IMR-90 (cell line): ENCODE results near the gene EIF1AD. TPM values are rescaled to one million over a fixed set of nuclear protein-coding genes. Genes with fewer than 3 reads are reported as not detected.

ENCODE experiments used
- ATAC-seq: fragments of 200-7000 bp; cut with Tn5 transposase; 2 replicates; pipeline ENCODE4 v1.9.1; 2020; ENCODE audit warnings: low read depth, mild to moderate bottlenecking, moderate library complexity
- BruUV-seq: library from RNA; stranded (reverse); fragments of 400-500 nt; replicated peaks from 2 replicates; lab custom pipeline; 2021; lab: Mats Ljungman, UMichigan
- CTCF ChIA-PET: fragments of 300-600 bp; formaldehyde crosslinking; extraction: SDS; loops from one replicate; lab custom pipeline; 2021; ENCODE audit warnings: antibody characterized with exemption; lab: Yijun Ruan, JAX
- POLR2A ChIA-PET: fragments of 300-600 bp; sonication (Branson Sonifier 250); formaldehyde crosslinking; loops from one replicate; lab custom pipeline; 2022; ENCODE audit warnings: antibody characterized with exemption; ENCODE audit not compliant: unreplicated experiment; lab: Charles Lee
- DNase-seq: peaks from one replicate; pipeline ENCODE4 v3.0.0; 2013
- H2AFZ ChIP-seq: replicated peaks from 2 replicates; pipeline ENCODE3; 2013; ENCODE audit warnings: low read length, mild to moderate bottlenecking; ENCODE audit not compliant: poor library complexity
- H2AK5ac ChIP-seq: 2 replicates; pipeline ENCODE4 v1.6.1; 2013; ENCODE audit warnings: low read depth, low read length, inconsistent platforms
- H2AK9ac ChIP-seq: replicated peaks from 2 replicates; pipeline ENCODE3; 2013; ENCODE audit warnings: mild to moderate bottlenecking, low read depth, low read length, moderate library complexity; ENCODE audit not compliant: poor library complexity
- H2BK120ac ChIP-seq: 2 replicates; pipeline ENCODE4 v1.6.1; 2013; ENCODE audit warnings: low read depth, low read length, inconsistent platforms
- H2BK15ac ChIP-seq: 3 replicates; pipeline ENCODE4 v1.6.1; 2013; ENCODE audit warnings: low read depth, low read length, inconsistent platforms
- H2BK20ac ChIP-seq: 2 replicates; pipeline ENCODE4 v1.6.1; 2013; ENCODE audit warnings: low read depth, mild to moderate bottlenecking, inconsistent platforms, low read length, moderate library complexity
- H2BK5ac ChIP-seq: 2 replicates; pipeline ENCODE4 v1.6.1; 2013; ENCODE audit warnings: mild to moderate bottlenecking, low read depth, low read length, inconsistent platforms; ENCODE audit not compliant: poor library complexity, severe bottlenecking
- H3K14ac ChIP-seq: replicated peaks from 2 replicates; pipeline ENCODE4 v1.6.1; 2013; ENCODE audit warnings: low read depth, low read length, inconsistent platforms
- H3K18ac ChIP-seq: 2 replicates; pipeline ENCODE4 v1.6.1; 2013; ENCODE audit warnings: low read depth, low read length, control low read depth
- H3K23ac ChIP-seq: 2 replicates; pipeline ENCODE4 v1.6.1; 2013; ENCODE audit warnings: low read depth, low read length, inconsistent platforms
- H3K27ac ChIP-seq: 2 replicates; pipeline ENCODE4 v1.5.1; 2013; ENCODE audit warnings: mild to moderate bottlenecking, control low read depth, low read length; ENCODE audit not compliant: insufficient read depth
- H3K27me3 ChIP-seq: 2 replicates; pipeline ENCODE4 v1.6.1; 2013; ENCODE audit warnings: low read length; ENCODE audit not compliant: control insufficient read depth, insufficient read depth
- H3K36me3 ChIP-seq: 2 replicates; pipeline ENCODE4 v1.6.1; 2013; ENCODE audit warnings: low read length, mixed read lengths; ENCODE audit not compliant: control insufficient read depth, insufficient read depth
- H3K4ac ChIP-seq: 2 replicates; pipeline ENCODE4 v1.6.1; 2013; ENCODE audit warnings: low read depth, low read length, inconsistent platforms
- H3K4me1 ChIP-seq: 2 replicates; pipeline ENCODE4 v1.6.1; 2013; ENCODE audit warnings: low read length, mixed read lengths; ENCODE audit not compliant: control insufficient read depth, insufficient read depth
- H3K4me2 ChIP-seq: 2 replicates; pipeline ENCODE4 v1.6.1; 2013; ENCODE audit warnings: low read depth, mild to moderate bottlenecking, control low read depth, low read length, moderate library complexity
- H3K4me3 ChIP-seq: 2 replicates; pipeline ENCODE4 v1.5.1; 2013; ENCODE audit warnings: low read depth, mild to moderate bottlenecking, control low read depth, low read length, moderate library complexity; ENCODE audit not compliant: insufficient read depth
- H3K56ac ChIP-seq: 2 replicates; pipeline ENCODE4 v1.6.1; 2013; ENCODE audit warnings: low read length, inconsistent platforms; ENCODE audit not compliant: insufficient read depth; ENCODE audit errors: extremely low read depth
- H3K79me1 ChIP-seq, 2 experiments: 2 replicates each; pipeline ENCODE4 v1.6.1; 2013; ENCODE audit warnings: low read length in 2 of 2, inconsistent platforms in 1 of 2, low read depth in 1 of 2
- H3K9ac ChIP-seq: 2 replicates; pipeline ENCODE4 v1.6.1; 2013; ENCODE audit warnings: low read depth, low read length, control low read depth
- H3K9me1 ChIP-seq: 2 replicates; pipeline ENCODE4 v1.6.1; 2013; ENCODE audit warnings: low read length, inconsistent platforms; ENCODE audit not compliant: insufficient read depth
- H3K9me3 ChIP-seq: 2 replicates; pipeline ENCODE4 v1.6.1; 2013; ENCODE audit warnings: low read length; ENCODE audit not compliant: control insufficient read depth, insufficient read depth
- H4K20me1 ChIP-seq: 2 replicates; pipeline ENCODE4 v1.6.1; 2013; ENCODE audit warnings: low read length, inconsistent platforms; ENCODE audit not compliant: insufficient read depth
- H4K5ac ChIP-seq: 2 replicates; pipeline ENCODE4 v1.6.1; 2013; ENCODE audit warnings: mild to moderate bottlenecking, low read depth, low read length, control low read depth
- H4K8ac ChIP-seq, 2 experiments: 2 replicates each; pipeline ENCODE4 v1.6.1; 2013; ENCODE audit warnings: low read depth in 2 of 2, low read length in 2 of 2, control low read depth in 1 of 2, inconsistent platforms in 1 of 2
- H4K91ac ChIP-seq: 2 replicates; pipeline ENCODE4 v1.6.1; 2013; ENCODE audit warnings: low read depth, low read length, inconsistent platforms; ENCODE audit not compliant: insufficient read depth
- BHLHE40 ChIP-seq: fragments of 150-350 bp; IDR thresholded peaks from 2 replicates; pipeline ENCODE4 v1.6.1; 2016; ENCODE audit warnings: mild to moderate bottlenecking, low read depth, low read length
- MXI1 ChIP-seq: IDR thresholded peaks from 2 replicates; pipeline ENCODE4 v1.6.1; 2012; ENCODE audit warnings: low read depth, mild to moderate bottlenecking, low read length, moderate library complexity, borderline replicate concordance
- WGBS, 2 experiments: methylation state at CpG; one replicate each; pipeline versions ENCODE4 v1.1.5 to v1.1.7; 2013; ENCODE audit warnings: missing lambda C conversion rate in 2 of 2; ENCODE audit not compliant: insufficient read length in 1 of 2; ENCODE audit errors: extremely low coverage in 2 of 2; 5-methylcytosine and 5-hydroxymethylcytosine counted together
- dilution Hi-C: fragments of 300-500 bp; cut with HindIII; formaldehyde crosslinking; loops from one replicate; pipeline ENCODE4 v1.14.3; 2018; ENCODE audit warnings: low sequenced_read_pairs; ENCODE audit not compliant: unreplicated experiment
- in situ Hi-C: fragments of 300-500 bp; cut with MboI; formaldehyde crosslinking; loops from 3 replicates; pipeline ENCODE4 v1.14.3; 2019; ENCODE audit warnings: low sequenced_read_pairs, inconsistent platforms, mixed read lengths
- intact Hi-C: fragments of 100-400 bp; cut with micrococcal nuclease; formaldehyde crosslinking; loops from 2 replicates; pipeline ENCODE4 v1.10.0; 2022
- polyA plus RNA-seq, 3 experiments: library from polyadenylated mRNA; depleted of rRNA; stranded (reverse); fragments of >200 nt; gene quantifications; 2 replicates each; pipeline ENCODE4 v1.2.3, GENCODE V29; 2012; ENCODE audit warnings: low replicate concordance in 1 of 3
- total RNA-seq: library from RNA; depleted of rRNA; stranded (reverse); fragments of >200 nt; gene quantifications from 2 replicates; pipeline ENCODE4 v1.2.3, GENCODE V29; 2012
- TF ChIP-seq, protein P1 (sequence below): conservative IDR thresholded peaks from 2 replicates; pipeline ENCODE4 v1.5.1; 2012; ENCODE audit warnings: mild to moderate bottlenecking, low read depth, low read length, improper control_type of control experiment

Gene EIF1AD
- total and polyA plus RNA-seq, 2 of the 4 experiments (the other 2 are of a cell fraction) = 32.5 to 62.6 TPM

DNA sequence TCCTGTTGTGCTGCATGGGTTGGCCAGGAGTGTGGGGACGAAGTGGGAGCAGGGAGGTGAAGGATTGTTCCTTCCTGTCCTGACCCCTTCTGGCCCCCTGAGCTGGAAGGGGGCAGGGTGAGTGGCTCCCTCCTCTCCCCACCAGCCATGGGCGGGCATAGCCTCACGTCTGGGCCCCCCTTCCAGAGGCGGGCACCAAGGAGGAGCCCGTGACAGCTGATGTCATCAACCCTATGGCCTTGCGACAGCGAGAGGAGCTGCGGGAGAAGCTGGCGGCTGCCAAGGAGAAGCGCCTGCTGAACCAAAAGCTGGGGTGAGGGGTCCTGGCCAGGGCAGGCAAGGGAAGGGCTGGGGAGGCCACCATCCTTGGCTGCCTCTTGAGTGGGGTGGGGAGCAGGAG lies 37.1 kb downstream of the EIF1AD start:
- Histone ChIP-seq H3K4me2 (no peak overlapping the region), H3K9me1 (peaks cover 5% of the 10 kb centered on the region; the same call in 1 of the 2 replicates), H3K36me3 (peaks cover 53% of the 10 kb centered on the region), H3K56ac (no peak overlapping the region), H2BK20ac (no peak overlapping the region), H4K20me1 (peaks cover 7% of the 10 kb centered on the region), H4K91ac (no peak overlapping the region), H3K4me1 (peaks cover 8% of the 10 kb centered on the region), H4K5ac (no peak overlapping the region), H3K23ac (no peak overlapping the region), H3K27me3 (no peaks in the 10 kb centered on the region), H3K79me1 (peaks cover 19 to 64% of the 10 kb centered on the region in 2 experiments), H2AK5ac (no peak overlapping the region), H3K27ac (no peak overlapping the region), H3K4me3 (no peak overlapping the region), H2BK15ac (no peak overlapping the region), H3K18ac (no peak overlapping the region), H4K8ac (no peak overlapping the region), H2BK5ac (no peak overlapping the region), H3K9me3 (no peaks in the 10 kb centered on the region), H2AFZ (no peak overlapping the region), H3K14ac (no peak overlapping the region), H2AK9ac (no peak overlapping the region), H2BK120ac (no peak overlapping the region), H3K4ac (no peak overlapping the region), H3K9ac (no peak overlapping the region)
- POLR2A ChIA-PET = no interaction called here
- CTCF ChIA-PET = no interaction called here
- intact Hi-C loops = loop anchor here (5.0 kb wide), 1 partner anchor 48 kb away; the partner anchor contains the start of genes C11orf68 and DRAP1
- TF ChIP-seq MXI1 (no peak), BHLHE40 (no peak)
- TF ChIP-seq, protein P1, sequence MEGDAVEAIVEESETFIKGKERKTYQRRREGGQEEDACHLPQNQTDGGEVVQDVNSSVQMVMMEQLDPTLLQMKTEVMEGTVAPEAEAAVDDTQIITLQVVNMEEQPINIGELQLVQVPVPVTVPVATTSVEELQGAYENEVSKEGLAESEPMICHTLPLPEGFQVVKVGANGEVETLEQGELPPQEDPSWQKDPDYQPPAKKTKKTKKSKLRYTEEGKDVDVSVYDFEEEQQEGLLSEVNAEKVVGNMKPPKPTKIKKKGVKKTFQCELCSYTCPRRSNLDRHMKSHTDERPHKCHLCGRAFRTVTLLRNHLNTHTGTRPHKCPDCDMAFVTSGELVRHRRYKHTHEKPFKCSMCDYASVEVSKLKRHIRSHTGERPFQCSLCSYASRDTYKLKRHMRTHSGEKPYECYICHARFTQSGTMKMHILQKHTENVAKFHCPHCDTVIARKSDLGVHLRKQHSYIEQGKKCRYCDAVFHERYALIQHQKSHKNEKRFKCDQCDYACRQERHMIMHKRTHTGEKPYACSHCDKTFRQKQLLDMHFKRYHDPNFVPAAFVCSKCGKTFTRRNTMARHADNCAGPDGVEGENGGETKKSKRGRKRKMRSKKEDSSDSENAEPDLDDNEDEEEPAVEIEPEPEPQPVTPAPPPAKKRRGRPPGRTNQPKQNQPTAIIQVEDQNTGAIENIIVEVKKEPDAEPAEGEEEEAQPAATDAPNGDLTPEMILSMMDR = no peak
- ATAC-seq (no peak), DNase-seq (no peak)
- dilution Hi-C loops = no loop called here
- in situ Hi-C loops = loop anchor here (5.0 kb wide), 1 partner anchor 73 kb away; the partner anchor contains the start of gene CCDC85B
- WGBS, 2 experiments = 74% methylated on average over 5 of the region's 10 CpGs; no CpG with 5 or more reads in 1 of the 2 experiments
- no TSS peak for BruUV-seq
